Measurements from ENCODE around the gene PTX4. TPM values are rescaled to one million over a fixed set of nuclear protein-coding genes. Genes with fewer than 3 reads are reported as not detected.

The PTX4 gene
- total and polyA plus RNA-seq, 2 donors (not counting 3 experiments of a cell fraction or from before 2014, with no cell fraction given) = 0.31 TPM; not detected in 1

DNA sequence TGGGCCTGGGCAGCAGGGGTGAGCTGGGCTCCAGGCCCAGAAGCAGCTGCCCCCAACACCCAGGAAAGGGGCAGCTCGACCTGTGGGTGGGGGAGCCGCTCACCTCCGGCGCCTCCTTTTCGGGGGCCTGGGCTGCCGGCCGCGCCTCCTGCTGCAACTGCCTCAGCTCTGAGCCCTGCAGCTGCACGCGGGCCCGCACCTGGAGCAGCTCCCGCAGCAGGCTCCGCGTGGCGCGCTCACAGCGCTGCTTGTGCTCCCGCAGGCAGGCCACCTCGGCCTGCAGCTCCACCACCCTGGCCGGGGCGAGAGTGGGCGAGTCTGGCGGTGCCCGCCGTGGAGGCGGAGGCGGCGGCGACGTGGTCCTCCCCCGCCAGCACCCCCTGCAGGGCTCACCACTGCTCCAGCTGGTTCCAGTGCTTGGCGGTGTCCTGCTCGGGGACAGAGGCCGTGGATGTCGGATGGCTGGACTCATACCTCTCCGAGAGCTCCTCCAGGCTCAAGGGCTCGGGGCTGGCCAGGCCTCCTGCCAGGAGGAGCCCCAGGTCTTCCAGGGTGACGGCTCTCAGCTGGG lies 45.3 kb downstream of the PTX4 start:
- ChIA-PET POLR2A (no interaction called here), CTCF (interaction anchor here (2.0 kb wide), 1 partner anchor 143 kb away, joined by 5 read pairs; no protein-coding TSS in a partner anchor)
- Histone ChIP-seq H3K4me3 (replicated peaks in 1 of 3; ENCODE audit: insufficient read depth in 1 of 3, low read depth in 1 of 3, low read length in 3 of 3) (no peak overlapping the region), H3K27me3 (ENCODE audit: control insufficient read depth in 2 of 2, insufficient read depth in 2 of 2, low read length in 2 of 2) (no peaks in the 10 kb centered on the region), H2AFZ (ENCODE audit: low read depth, low read length) (no peak overlapping the region), H3K27ac (ENCODE audit: insufficient read depth, low read depth, low read length) (no peak overlapping the region), H3K9ac (replicated peaks; ENCODE audit: extremely low read depth, insufficient read depth, low read length) (no peak overlapping the region), H4K20me1 (replicated peaks; ENCODE audit: control insufficient read depth, extremely low read depth, insufficient read depth, low read length) (no peaks in the 10 kb centered on the region), H3K79me2 (ENCODE audit: control insufficient read depth, insufficient read depth, low read length) (no peaks in the 10 kb centered on the region), H3K9me3 (replicated peaks; ENCODE audit: control insufficient read depth, insufficient read depth, low read length) (no peaks in the 10 kb centered on the region), H3K9me1 (replicated peaks; ENCODE audit: control insufficient read depth, extremely low read depth, insufficient read depth, low read length) (no peaks in the 10 kb centered on the region), H3K36me3 (ENCODE audit: control insufficient read depth in 2 of 2, extremely low read depth in 1 of 2, insufficient read depth in 2 of 2, low read length in 2 of 2) (peaks cover 0 to 14% of the 10 kb centered on the region in 2 experiments), H3K4me2 (ENCODE audit: insufficient read depth, low read length) (no peak overlapping the region), H3K4me1 (ENCODE audit: control insufficient read depth, extremely low read depth, insufficient read depth, low read length) (no peaks in the 10 kb centered on the region)
- dilution Hi-C loops (cut with MboI; ENCODE audit: extremely low pct_ligation_motif_present, low sequenced_read_pairs) = no loop called here
- FAIRE-seq = no peak
- TF ChIP-seq POLR2A (IDR thresholded peaks at IDR 0.05; ENCODE audit: low read depth, low read length) (no peak), EZH2 (IDR thresholded peaks at IDR 0.05; ENCODE audit: borderline replicate concordance, low read depth, low read length, severe bottlenecking) (no peak), POLR2AphosphoS5 (IDR thresholded peaks at IDR 0.05; ENCODE audit: insufficient read depth, low read depth, low read length) (no peak), GATA2 (IDR thresholded peaks at IDR 0.05; ENCODE audit: insufficient read depth, insufficient read length, low read depth, low read length) (no peak), MYC (IDR thresholded peaks at IDR 0.05; ENCODE audit: low read depth, low read length) (no peak), JUN (IDR thresholded peaks at IDR 0.05; ENCODE audit: borderline replicate concordance, insufficient read depth, insufficient read length, low read depth) (no peak), FOS (IDR thresholded peaks at IDR 0.05; ENCODE audit: borderline replicate concordance, insufficient read depth, low read length) (no peak)
- TF ChIP-seq, protein P1, sequence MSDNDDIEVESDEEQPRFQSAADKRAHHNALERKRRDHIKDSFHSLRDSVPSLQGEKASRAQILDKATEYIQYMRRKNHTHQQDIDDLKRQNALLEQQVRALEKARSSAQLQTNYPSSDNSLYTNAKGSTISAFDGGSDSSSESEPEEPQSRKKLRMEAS (IDR thresholded peaks at IDR 0.05; ENCODE audit: insufficient read depth, insufficient read length) = no peak
- TF ChIP-seq, protein P2, sequence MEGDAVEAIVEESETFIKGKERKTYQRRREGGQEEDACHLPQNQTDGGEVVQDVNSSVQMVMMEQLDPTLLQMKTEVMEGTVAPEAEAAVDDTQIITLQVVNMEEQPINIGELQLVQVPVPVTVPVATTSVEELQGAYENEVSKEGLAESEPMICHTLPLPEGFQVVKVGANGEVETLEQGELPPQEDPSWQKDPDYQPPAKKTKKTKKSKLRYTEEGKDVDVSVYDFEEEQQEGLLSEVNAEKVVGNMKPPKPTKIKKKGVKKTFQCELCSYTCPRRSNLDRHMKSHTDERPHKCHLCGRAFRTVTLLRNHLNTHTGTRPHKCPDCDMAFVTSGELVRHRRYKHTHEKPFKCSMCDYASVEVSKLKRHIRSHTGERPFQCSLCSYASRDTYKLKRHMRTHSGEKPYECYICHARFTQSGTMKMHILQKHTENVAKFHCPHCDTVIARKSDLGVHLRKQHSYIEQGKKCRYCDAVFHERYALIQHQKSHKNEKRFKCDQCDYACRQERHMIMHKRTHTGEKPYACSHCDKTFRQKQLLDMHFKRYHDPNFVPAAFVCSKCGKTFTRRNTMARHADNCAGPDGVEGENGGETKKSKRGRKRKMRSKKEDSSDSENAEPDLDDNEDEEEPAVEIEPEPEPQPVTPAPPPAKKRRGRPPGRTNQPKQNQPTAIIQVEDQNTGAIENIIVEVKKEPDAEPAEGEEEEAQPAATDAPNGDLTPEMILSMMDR (IDR thresholded peaks at IDR 0.05; ENCODE audit: extremely low read depth in 1 of 2, insufficient read depth in 1 of 2, low read depth in 1 of 2, low read length in 2 of 2) = no peak
- intact Hi-C loops (cut with micrococcal nuclease) = no loop called here
- DNase-seq (ENCODE audit: low read depth, low spot score) = no peak
- BruUV-seq (replicated peaks) = no TSS peak

Data from endothelial cell of umbilical vein (primary cell).